ENCODE data around the gene SFTPA1.
"Not testable (repeated sequence)": the region's sequence is repeated elsewhere in the genome, so short reads cannot be mapped to it uniquely, and the experiment has no call there.

The SFTPA1 gene

GRCh38 chr10:79563426-79563825 lies 47.3 kb upstream of the SFTPA1 start:
- no peaks in the 10 kb centered on the region for H4K20me1 ChIP-seq (ENCODE audit: low read depth, low read length)
- H3K9me3 ChIP-seq (ENCODE audit: insufficient read depth, low read length): no peaks in the 10 kb centered on the region
- no peaks in the 10 kb centered on the region for H3K36me3 ChIP-seq (ENCODE audit: low read length)
- no peaks in the 10 kb centered on the region for H3K9me2 ChIP-seq (replicated peaks; ENCODE audit: insufficient read depth, low read length)
- no peak overlapping the region for H3K4me2 ChIP-seq (ENCODE audit: low read depth, low read length, poor library complexity, severe bottlenecking)
- no peak overlapping the region for H2AFZ ChIP-seq (ENCODE audit: low read depth, low read length, severe bottlenecking)
- no peaks in the 10 kb centered on the region for H3F3A ChIP-seq (ENCODE audit: insufficient read depth)
- no peaks in the 10 kb centered on the region for H3K27me3 ChIP-seq (ENCODE audit: low read length)
- H3K79me2 ChIP-seq (ENCODE audit: insufficient read depth, low read length): no peaks in the 10 kb centered on the region
- no peak overlapping the region for H3K4me3 ChIP-seq (ENCODE audit: insufficient read depth, low read length, poor library complexity, severe bottlenecking)
- H3K9ac ChIP-seq (ENCODE audit: low read length): no peak overlapping the region
- TF ChIP-seq EZH2phosphoT487 (conservative IDR thresholded peaks at IDR 0.05; ENCODE audit: low read length) (no peak), CTCF (IDR thresholded peaks at IDR 0.05; ENCODE audit: insufficient read depth, low read length, poor library complexity, severe bottlenecking) (no peak)
- no peak overlapping the region for H3K27ac ChIP-seq (ENCODE audit: low read depth, low read length)

- not testable (repeated sequence) for H3K4me2 ChIP-seq (ENCODE audit: low read depth, low read length, poor library complexity, severe bottlenecking); H3K27ac ChIP-seq (ENCODE audit: low read depth, low read length); H3K4me3 ChIP-seq (ENCODE audit: insufficient read depth, low read length, poor library complexity, severe bottlenecking); H3K9ac ChIP-seq (ENCODE audit: low read length); H4K20me1 ChIP-seq (ENCODE audit: low read depth, low read length); H3K79me2 ChIP-seq (ENCODE audit: insufficient read depth, low read length); H3F3A ChIP-seq (ENCODE audit: insufficient read depth); H2AFZ ChIP-seq (ENCODE audit: low read depth, low read length, severe bottlenecking); H3K9me3 ChIP-seq (ENCODE audit: insufficient read depth, low read length); H3K36me3 ChIP-seq (ENCODE audit: low read length); H3K9me2 ChIP-seq (replicated peaks; ENCODE audit: insufficient read depth, low read length); H3K27me3 ChIP-seq (ENCODE audit: low read length)
These were observed 40.1 kb upstream of the SFTPA1 start for GRCh38 chr10:79570624-79571023.

- Histone ChIP-seq H3F3A (ENCODE audit: insufficient read depth) (no peaks in the 10 kb centered on the region), H3K9me3 (ENCODE audit: insufficient read depth, low read length) (no peaks in the 10 kb centered on the region), H3K79me2 (ENCODE audit: insufficient read depth, low read length) (no peaks in the 10 kb centered on the region), H3K9ac (ENCODE audit: low read length) (no peak overlapping the region), H3K27me3 (ENCODE audit: low read length) (no peaks in the 10 kb centered on the region), H4K20me1 (ENCODE audit: low read depth, low read length) (no peaks in the 10 kb centered on the region), H2AFZ (ENCODE audit: low read depth, low read length, severe bottlenecking) (no peak overlapping the region), H3K4me2 (ENCODE audit: low read depth, low read length, poor library complexity, severe bottlenecking) (no peak overlapping the region), H3K27ac (ENCODE audit: low read depth, low read length) (no peak overlapping the region), H3K36me3 (ENCODE audit: low read length) (no peaks in the 10 kb centered on the region), H3K9me2 (replicated peaks; ENCODE audit: insufficient read depth, low read length) (no peaks in the 10 kb centered on the region), H3K4me3 (ENCODE audit: insufficient read depth, low read length, poor library complexity, severe bottlenecking) (no peak overlapping the region)
- no peak for TF ChIP-seq CTCF (IDR thresholded peaks at IDR 0.05; ENCODE audit: insufficient read depth, low read length, poor library complexity, severe bottlenecking)
- no peak for TF ChIP-seq EZH2phosphoT487 (conservative IDR thresholded peaks at IDR 0.05; ENCODE audit: low read length)
These were observed 31.4 kb upstream of the SFTPA1 start for GRCh38 chr10:79579361-79579760.

GRCh38 chr10:79581044-79581443 lies 29.7 kb upstream of the SFTPA1 start:
- no peaks in the 10 kb centered on the region for H3K79me2 ChIP-seq (ENCODE audit: insufficient read depth, low read length)
- no peaks in the 10 kb centered on the region for H3K36me3 ChIP-seq (ENCODE audit: low read length)
- H3K27me3 ChIP-seq (ENCODE audit: low read length): no peaks in the 10 kb centered on the region
- no peak overlapping the region for H3K4me3 ChIP-seq (ENCODE audit: insufficient read depth, low read length, poor library complexity, severe bottlenecking)
- TF ChIP-seq CTCF (IDR thresholded peaks at IDR 0.05; ENCODE audit: insufficient read depth, low read length, poor library complexity, severe bottlenecking) (no peak), EZH2phosphoT487 (conservative IDR thresholded peaks at IDR 0.05; ENCODE audit: low read length) (no peak)
- H2AFZ ChIP-seq (ENCODE audit: low read depth, low read length, severe bottlenecking): no peak overlapping the region
- H4K20me1 ChIP-seq (ENCODE audit: low read depth, low read length): no peaks in the 10 kb centered on the region
- no peaks in the 10 kb centered on the region for H3F3A ChIP-seq (ENCODE audit: insufficient read depth)
- H3K4me2 ChIP-seq (ENCODE audit: low read depth, low read length, poor library complexity, severe bottlenecking): no peak overlapping the region
- no peaks in the 10 kb centered on the region for H3K9me3 ChIP-seq (ENCODE audit: insufficient read depth, low read length)
- no peaks in the 10 kb centered on the region for H3K9me2 ChIP-seq (replicated peaks; ENCODE audit: insufficient read depth, low read length)
- no peak overlapping the region for H3K27ac ChIP-seq (ENCODE audit: low read depth, low read length)
- H3K9ac ChIP-seq (ENCODE audit: low read length): no peak overlapping the region
